ENCODE results near the gene PRAC2.

PRAC2 gene

GRCh38 chr17:48745381-48746275 lies 22.6 kb downstream of the PRAC2 start:
- TF ChIP-seq CTCF (IDR thresholded peaks at IDR 0.05) = no peak

DNA sequence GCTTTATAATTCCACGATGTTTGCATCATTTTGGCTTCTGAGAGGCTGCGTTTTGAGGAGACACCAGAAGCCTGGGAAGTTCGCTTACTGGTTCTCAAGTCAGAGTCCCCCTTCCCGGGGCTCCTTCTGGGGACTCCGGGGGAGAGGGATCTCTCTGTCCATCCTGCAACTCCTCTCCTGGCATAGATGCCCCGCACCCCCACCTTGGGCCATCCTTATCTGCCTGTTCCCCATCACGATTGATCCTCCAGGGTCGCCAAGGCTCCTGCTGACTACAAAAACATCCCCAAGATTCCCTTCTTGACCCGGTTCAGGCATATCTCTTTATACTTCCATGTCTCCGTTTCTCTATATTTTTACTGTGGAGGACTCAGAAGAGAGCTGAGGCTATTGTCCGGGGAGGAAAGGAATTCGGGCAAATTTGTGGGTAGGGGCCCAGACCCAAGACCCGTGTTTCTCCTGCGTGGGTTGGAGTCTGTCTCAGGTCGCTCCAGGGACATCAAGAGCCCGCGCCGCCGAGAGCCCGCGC lies 24.0 kb downstream of the PRAC2 start:
- no peak for TF ChIP-seq CTCF (IDR thresholded peaks at IDR 0.05)

DNA sequence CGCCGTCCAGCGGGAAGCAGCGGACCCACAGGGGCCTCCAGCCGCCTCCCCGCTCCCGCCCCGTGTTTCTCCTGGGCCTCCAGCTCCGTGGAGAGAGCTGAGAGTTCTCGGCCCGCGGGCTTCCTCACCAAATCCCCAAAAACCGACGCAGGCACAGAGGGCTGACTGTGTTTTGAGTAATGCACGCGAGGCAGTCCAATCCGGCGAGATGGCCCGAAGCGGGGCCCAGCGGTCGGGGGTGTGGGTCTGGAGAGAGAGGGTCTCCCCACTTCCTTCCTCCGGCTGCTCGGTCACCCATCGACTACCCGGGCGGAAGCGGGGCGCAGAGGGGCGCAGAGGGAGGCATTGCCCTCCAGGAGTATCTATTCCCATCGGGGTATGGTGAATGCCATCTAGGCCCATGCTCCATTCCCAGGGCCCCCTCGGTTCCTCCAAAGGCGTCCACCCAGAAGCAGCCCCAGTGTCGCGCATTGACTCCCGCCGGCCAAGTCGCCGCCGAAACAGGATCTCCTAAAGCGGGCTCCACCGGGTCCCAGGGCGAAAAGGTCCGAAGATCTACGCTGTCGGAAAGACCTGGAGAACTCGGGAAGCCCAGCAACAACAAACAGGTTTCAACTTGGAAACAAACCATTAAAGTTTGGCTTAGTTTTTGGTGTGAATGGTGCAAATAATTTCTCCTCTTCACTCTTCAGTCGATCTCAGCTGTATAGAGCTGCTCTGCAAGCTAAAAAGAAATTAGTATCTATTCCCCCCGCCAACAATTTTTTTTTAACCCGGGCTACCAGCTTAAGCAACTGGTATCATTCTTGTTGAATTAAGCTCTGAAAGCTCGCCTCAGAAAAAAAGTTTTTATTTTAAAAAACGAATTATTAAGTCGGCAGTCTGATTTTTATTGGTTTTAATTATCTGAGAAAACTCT lies 24.7 kb downstream of the PRAC2 start:
- no peak for TF ChIP-seq CTCF (IDR thresholded peaks at IDR 0.05)

DNA sequence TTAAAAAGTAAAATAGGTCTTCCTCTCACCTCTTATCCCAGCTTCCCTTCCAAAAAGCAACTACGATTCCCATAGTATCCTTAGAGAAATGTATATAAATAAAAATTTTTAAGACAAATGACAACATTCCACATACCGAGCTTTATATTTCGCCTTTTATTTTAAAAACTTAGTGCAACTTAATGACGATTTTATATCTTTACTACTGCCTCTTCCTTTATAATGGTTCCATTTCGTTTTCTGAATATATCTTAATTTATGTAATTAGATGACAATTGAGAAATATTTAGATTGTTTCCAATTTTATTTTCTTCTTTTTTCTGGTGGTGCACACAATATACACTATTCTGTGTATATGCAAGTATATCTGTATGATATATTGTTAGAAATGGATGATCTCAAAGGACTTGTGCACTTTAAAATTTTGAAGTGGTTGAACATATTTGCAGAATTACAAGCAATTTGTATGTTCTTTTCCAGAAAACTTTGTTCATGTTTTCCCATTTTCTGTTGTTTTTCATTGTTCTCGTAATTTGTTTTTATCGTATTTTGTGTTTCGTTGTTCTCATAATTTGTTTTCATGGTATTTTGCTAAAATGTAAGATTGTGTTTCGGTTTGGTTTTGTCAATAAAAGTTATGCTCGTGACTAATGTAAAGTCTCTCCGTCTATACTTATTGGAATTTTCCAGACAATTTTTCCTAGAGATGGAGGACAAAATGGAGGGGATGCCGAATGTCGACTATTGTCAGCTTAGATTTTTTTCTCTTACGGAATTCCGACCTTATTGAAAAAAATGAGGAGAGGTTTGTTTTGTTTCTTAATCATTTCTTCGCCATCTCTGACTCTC lies 26.0 kb downstream of the PRAC2 start:
- TF ChIP-seq CTCF (IDR thresholded peaks at IDR 0.05) = no peak

DNA sequence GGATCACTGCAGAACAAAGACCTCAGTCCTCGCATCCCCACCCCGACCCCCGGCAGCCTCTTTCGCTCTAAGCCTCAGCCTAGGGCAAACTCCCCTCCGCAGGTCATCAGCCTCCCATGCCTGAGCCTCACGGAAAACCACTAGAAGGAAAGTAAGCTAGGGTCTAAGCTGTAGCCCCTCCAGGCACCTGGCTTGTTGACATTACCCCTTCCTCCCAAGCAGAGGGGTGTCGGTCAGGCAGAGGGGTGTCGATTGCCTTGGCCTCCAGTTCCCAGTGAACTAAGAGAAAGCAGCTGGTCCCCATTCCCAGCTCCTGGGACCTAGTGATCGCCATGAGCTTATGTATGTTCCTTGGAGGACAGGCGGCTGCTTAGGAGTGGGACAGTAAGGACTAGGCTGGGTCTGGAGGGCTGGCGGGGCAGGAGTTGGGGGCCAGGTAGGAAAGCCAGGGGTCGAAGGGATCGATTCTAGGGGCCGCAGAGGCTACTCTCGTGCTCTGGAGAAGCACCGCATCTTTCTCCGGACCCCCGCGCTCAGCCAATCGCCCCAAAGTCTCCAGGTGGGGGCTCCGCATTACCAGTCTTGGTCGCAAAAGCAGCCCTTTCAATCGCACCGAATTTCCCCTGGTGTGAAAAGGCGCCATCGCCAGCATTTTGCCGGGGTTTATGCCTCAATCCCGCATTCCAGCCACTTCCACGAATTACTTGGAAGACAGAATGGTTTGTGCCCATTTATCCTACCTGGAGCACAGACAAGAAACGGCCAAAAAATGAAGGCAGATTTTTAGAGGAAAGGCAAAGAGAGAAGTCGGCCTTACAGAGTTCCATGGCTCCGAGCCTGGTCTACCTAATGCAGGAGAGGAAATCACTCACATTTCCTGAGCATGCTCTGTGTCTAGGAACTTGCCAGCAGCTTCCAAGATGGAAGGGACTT lies 26.9 kb downstream of the PRAC2 start:
- no peak for TF ChIP-seq CTCF (IDR thresholded peaks at IDR 0.05)

GRCh38 chr17:48751172-48751571 lies 28.2 kb downstream of the PRAC2 start:
- no peak for TF ChIP-seq CTCF (IDR thresholded peaks at IDR 0.05)

All from LNCAP (cell line).